Motor neuron (in vitro differentiated cells): ENCODE data around the gene WDR31. TPM values are rescaled to one million over a fixed set of nuclear protein-coding genes. Genes with fewer than 3 reads are reported as not detected.
"Not testable (repeated sequence)": the region's sequence is repeated elsewhere in the genome, so short reads cannot be mapped to it uniquely, and the experiment has no call there.

Experiments
- ATAC-seq, 8 experiments: fragments of 200-7000 bp; cut with Tn5 transposase; replicated peaks in 6 of 8; 2 replicates each; pipeline ENCODE4 v1.8.0; 2021; ENCODE audit warnings: mild to moderate bottlenecking in 8 of 8, moderate library complexity in 8 of 8
- H3K27ac ChIP-seq, 2 donors: fragments of 250-450 bp; sonication (Bioruptor Pico); 2 replicates each; pipeline ENCODE4 v1.9.0; 2021; ENCODE audit warnings: antibody characterized with exemption in 2 of 2, mild to moderate bottlenecking in 2 of 2, moderate library complexity in 1 of 2
- H3K4me1 ChIP-seq, 2 donors: fragments of 250-450 bp; sonication (Bioruptor Pico); replicated peaks in 1 of 2; 2 replicates each; pipeline ENCODE4 v1.6.1; 2021; ENCODE audit warnings: antibody characterized with exemption in 2 of 2, mild to moderate bottlenecking in 2 of 2, moderate library complexity in 1 of 2
- H3K4me3 ChIP-seq, 5 donors: fragments of 250-450 bp; sonication (Bioruptor Pico); 2 replicates each; pipeline ENCODE4 v1.9.0; 2021; ENCODE audit warnings: antibody characterized with exemption in 5 of 5, mild to moderate bottlenecking in 5 of 5, moderate library complexity in 4 of 5
- WGBS, 10 experiments: fragments of 450-650 bp; shearing (Covaris generic); methylation state at CpG; one replicate each; pipeline ENCODE4 v1.0.0; 2022; 5-methylcytosine and 5-hydroxymethylcytosine counted together
- in situ Hi-C, 9 experiments: fragments of 400-800 bp; cut with MboI; loops; one replicate each; pipeline ENCODE4 v1.15.0; 2021; ENCODE audit warnings: low sequenced_read_pairs in 9 of 9, low pct_unique_long_range_greater_than_20kb in 2 of 9; ENCODE audit not compliant: unreplicated experiment in 9 of 9
- total RNA-seq, 8 experiments: library from RNA; unstranded; fragments of 300-600 nt; gene quantifications; 2 replicates each; pipeline versions ENCODE4 v1.2.3 to v1.2.4, GENCODE V29; 2022

The WDR31 gene
- total RNA-seq, 8 experiments from 2014 or later: 0.76 to 5.8 (median 3.3) TPM

- peak overlapping the region in 1 of 5 donors; percentile 61 for H3K4me3 ChIP-seq
- 49 to 100% (median 80%) methylated on average over 1 to 4 of the region's 6 CpGs; no CpG with 5 or more reads in 2 of the 10 experiments for WGBS, 10 experiments
- no peak for ATAC-seq
These were observed 35.3 kb upstream of the WDR31 start for GRCh38 chr9:113375057-113376023.

GRCh38 chr9:113373676-113374392 is 33.8 kb upstream of the WDR31 start:
- WGBS, 10 experiments: 78 to 100% (median 89%) methylated on average over 1 to 4 of the region's 24 CpGs; no CpG with 5 or more reads in 3 of the 10 experiments
- in situ Hi-C loops: no loop called here
- Histone ChIP-seq H3K27ac (no peak overlapping the region), H3K4me3 (no peak overlapping the region), H3K4me1 (peaks cover 0 to 2% of the 10 kb centered on the region in 2 donors)
- ATAC-seq: no peak

More at GRCh38 chr9:113375057-113376023, 35.3 kb upstream of the WDR31 start:
- in situ Hi-C loops: no loop called here
- H3K4me1 ChIP-seq: peaks cover 0 to 2% of the 10 kb centered on the region in 2 donors
- H3K27ac ChIP-seq: no peak overlapping the region

- Histone ChIP-seq H3K27ac (no peak overlapping the region), H3K4me3 (no peak overlapping the region), H3K4me1 (peaks cover 0 to 2% of the 10 kb centered on the region in 2 donors)
- in situ Hi-C loops: no loop called here
- 23 to 100% (median 60%) methylated on average over 1 to 3 of the region's 3 CpGs; no CpG with 5 or more reads in 3 of the 10 experiments for whole genome bisulfite sequencing, 10 experiments
- ATAC-seq: no peak
These were observed 33.2 kb upstream of the WDR31 start for GRCh38 chr9:113373256-113373655.

- no peak for ATAC-seq
- WGBS, 10 experiments: 20 to 100% (median 100%) methylated on average over 1 to 2 of the region's 5 CpGs; no CpG with 5 or more reads in 4 of the 10 experiments
- peaks cover 0 to 2% of the 10 kb centered on the region in 2 donors for H3K4me1 ChIP-seq
- H3K27ac ChIP-seq: no peak overlapping the region
- in situ Hi-C loops: no loop called here
- no peak overlapping the region for H3K4me3 ChIP-seq
These were observed 32.0 kb upstream of the WDR31 start for GRCh38 chr9:113372059-113372458.

GRCh38 chr9:113370806-113371325 is 30.8 kb upstream of the WDR31 start:
- H3K27ac ChIP-seq: no peak overlapping the region
- H3K4me3 ChIP-seq: no peak overlapping the region
- no peaks in the 10 kb centered on the region for H3K4me1 ChIP-seq
- ATAC-seq: no peak
- 42 to 100% (median 80%) methylated on average over 1 to 8 of the region's 8 CpGs; no CpG with 5 or more reads in 2 of the 10 experiments for WGBS, 10 experiments
- in situ Hi-C loops: no loop called here

GRCh38 chr9:113369855-113370140 is 29.7 kb upstream of the WDR31 start:
- ATAC-seq: no peak
- in situ Hi-C loops: no loop called here
- WGBS, 10 experiments: 69 to 92% (median 80%) methylated on average over 3 to 7 of the region's 11 CpGs; no CpG with 5 or more reads in 7 of the 10 experiments

GRCh38 chr9:113368982-113369854 is 29.1 kb upstream of the WDR31 start:
- WGBS, 10 experiments: 34 to 93% (median 63%) methylated on average over 1 to 10 of the region's 13 CpGs; no CpG with 5 or more reads in 1 of the 10 experiments
- Histone ChIP-seq H3K4me3 (no peak overlapping the region), H3K27ac (no peak overlapping the region), H3K4me1 (no peaks in the 10 kb centered on the region)
- ATAC-seq: no peak
- in situ Hi-C loops: no loop called here

More at GRCh38 chr9:113369855-113370140, 29.7 kb upstream of the WDR31 start:
- H3K27ac ChIP-seq: no peak overlapping the region
- no peak overlapping the region for H3K4me3 ChIP-seq
- H3K4me1 ChIP-seq: no peaks in the 10 kb centered on the region

- no peak overlapping the region for H3K4me3 ChIP-seq
- H3K4me1 ChIP-seq: no peaks in the 10 kb centered on the region
- H3K27ac ChIP-seq: no peak overlapping the region
- 52 to 93% (median 83%) methylated on average over 1 to 5 of the region's 5 CpGs; no CpG with 5 or more reads in 2 of the 10 experiments for WGBS, 10 experiments
- ATAC-seq: peak in 2 of 8 experiments; percentile 39 to 52
- in situ Hi-C loops: no loop called here
These were observed 28.4 kb upstream of the WDR31 start for GRCh38 chr9:113368348-113368981.

GRCh38 chr9:113365652-113366051 is 25.6 kb upstream of the WDR31 start:
- ATAC-seq, in situ Hi-C loops, H3K27ac ChIP-seq, H3K4me3 ChIP-seq, H3K4me1 ChIP-seq: not testable (repeated sequence)
- 50 to 95% (median 75%) methylated on average over 1 to 3 of the region's 3 CpGs; no CpG with 5 or more reads in 3 of the 10 experiments for WGBS, 10 experiments

GRCh38 chr9:113364951-113365350 is 24.9 kb upstream of the WDR31 start:
- Histone ChIP-seq H3K4me1 (no peaks in the 10 kb centered on the region), H3K4me3 (no peak overlapping the region), H3K27ac (no peak overlapping the region)
- no peak for ATAC-seq
- WGBS, 10 experiments: 19 to 100% (median 86%) methylated on average over 1 of the region's 1 CpG; no CpG with 5 or more reads in 3 of the 10 experiments
- in situ Hi-C loops: no loop called here

GRCh38 chr9:113363336-113363735 is 23.3 kb upstream of the WDR31 start:
- no peak for ATAC-seq
- in situ Hi-C loops: no loop called here
- no peaks in the 10 kb centered on the region for H3K4me1 ChIP-seq
- 62 to 100% (median 100%) methylated on average over 1 to 3 of the region's 3 CpGs; no CpG with 5 or more reads in 5 of the 10 experiments for WGBS, 10 experiments
- no peak overlapping the region for H3K4me3 ChIP-seq
- H3K27ac ChIP-seq: no peak overlapping the region
